Stimulated activated CD8-positive, alpha-beta memory T cell treated with anti-CD3 and anti-CD28 coated beads, Interleukin-15, amount 100 ng/mL, for 4 hours (primary cell): ENCODE data around the gene ARMC7.
A peak's percentile ranks its signal among the peaks of the same experiment; 100 is the strongest.
"Not testable (repeated sequence)": the region's sequence is repeated elsewhere in the genome, so short reads cannot be mapped to it uniquely, and the experiment has no call there.

Experiments used
- DNase-seq, 2 donors: peaks; one replicate each; pipeline ENCODE4 v3.0.0-alpha.2; 2020; ENCODE audit warnings: low read depth in 2 of 2

Gene ARMC7

GRCh38 chr17:75153780-75154194, 44.0 kb downstream of the ARMC7 start:
- no peak for DNase-seq

- DNase-seq = peak; percentile 93 to 97
Observed at GRCh38 chr17:75154195-75155106, 44.7 kb downstream of the ARMC7 start, which contains the start of gene JPT1. Gene JPT1 (minus strand): TSS chr17:75154512. CDS start chr17:75154397, 115 bp downstream.

DNA sequence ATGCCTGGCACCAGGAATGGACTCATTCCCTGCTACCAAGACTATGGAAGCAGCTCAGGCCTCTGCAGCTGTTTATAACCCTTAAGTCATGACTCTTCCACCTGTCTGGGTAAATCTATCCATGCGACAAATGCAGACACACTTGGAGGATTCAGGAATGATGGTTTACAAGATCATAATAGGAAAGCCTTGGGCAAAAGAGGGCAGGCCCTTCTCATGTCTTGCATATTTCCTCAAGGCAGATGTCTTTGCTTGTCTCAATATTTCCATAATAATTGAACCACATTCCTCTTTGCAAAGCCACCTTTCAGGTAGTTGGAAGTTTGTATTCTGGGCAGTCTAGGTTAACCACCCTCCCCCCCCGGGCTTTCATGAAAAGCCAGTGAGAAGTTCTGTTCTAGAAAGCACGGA, 45.4 kb downstream of the ARMC7 start:
- DNase-seq = no peak

DNA sequence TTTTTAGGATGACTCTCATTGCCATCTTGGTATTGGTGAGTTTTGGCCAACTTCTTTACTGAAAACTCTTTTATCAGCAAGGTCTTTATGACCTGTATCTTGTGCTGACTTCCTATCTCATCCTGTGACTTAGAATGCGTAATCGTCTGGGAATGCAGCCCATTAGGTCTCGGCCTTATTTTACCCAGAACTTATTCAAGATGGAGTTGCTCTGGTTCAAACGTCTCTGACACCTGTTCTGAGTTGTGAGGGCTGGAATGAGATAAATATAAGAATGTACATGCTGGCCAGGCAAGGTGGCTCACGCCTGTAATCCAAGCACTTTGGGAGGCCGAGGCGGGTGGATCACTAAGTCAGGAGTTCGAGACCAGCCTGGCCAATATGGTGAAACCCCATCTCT, 48.7 kb downstream of the ARMC7 start:
- not testable (repeated sequence) for DNase-seq

DNA sequence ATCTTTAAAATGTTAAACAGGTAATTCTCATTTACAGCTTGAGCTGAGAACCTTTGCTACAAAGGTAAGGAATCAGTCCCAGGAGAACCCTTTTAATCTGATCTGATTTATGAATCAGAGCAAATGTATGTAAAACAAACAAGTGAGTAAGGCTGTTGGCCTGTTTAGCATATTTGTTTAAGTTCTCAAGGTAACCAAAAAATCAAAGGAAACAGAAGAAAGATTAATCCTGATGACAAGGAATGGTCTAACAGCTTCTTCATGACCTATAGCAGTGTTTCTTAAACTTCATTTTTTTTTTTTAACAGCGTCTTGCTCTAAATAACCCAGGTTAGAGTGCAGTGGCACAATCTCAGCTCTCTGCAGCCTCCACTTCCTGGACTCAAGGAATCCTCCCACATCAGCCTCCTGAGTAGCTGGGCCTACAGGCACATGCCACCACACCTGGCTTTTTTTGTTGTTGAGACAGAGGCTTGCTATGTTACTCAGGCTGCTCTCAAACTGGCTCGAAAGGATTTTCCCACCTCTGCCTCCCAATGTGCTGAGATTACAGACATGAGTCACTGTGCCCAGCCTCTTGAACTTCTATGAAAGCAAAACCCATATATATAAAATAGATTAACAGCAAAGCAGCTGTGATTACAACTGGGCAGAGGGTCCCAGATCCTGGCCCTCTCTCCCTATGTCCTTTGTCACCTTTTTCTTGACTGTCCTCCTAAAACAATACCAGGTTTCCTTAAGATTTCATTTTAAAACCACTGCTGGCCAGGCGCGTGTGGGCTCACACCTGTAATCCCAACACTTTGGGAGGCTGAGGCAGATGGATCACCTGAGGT, 49.6 kb downstream of the ARMC7 start:
- no peak for DNase-seq

DNA sequence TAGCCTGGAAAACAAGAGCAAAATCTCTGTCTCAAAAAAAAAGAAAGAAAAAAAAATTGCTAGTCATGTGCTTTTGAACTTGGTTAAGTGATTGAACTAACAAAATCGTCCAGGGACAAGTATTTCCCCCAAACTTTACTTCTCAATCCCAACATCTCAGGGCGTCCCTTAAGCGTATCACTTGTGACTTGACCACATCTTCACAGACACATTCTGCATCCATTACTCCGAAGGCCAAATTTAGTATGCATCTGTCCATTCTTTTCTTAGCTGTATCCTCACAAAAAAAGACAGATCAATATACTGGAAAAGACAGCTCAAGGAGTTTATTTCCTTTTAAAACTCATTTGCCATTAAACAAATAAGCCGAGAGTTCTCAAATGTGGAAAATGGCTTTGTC, 50.4 kb downstream of the ARMC7 start:
- DNase-seq = no peak

- no peak for DNase-seq
Observed at GRCh38 chr17:75163074-75163473, 53.3 kb downstream of the ARMC7 start.

GRCh38 chr17:75164606-75165005, 54.8 kb downstream of the ARMC7 start:
- not testable (repeated sequence) for DNase-seq

DNA sequence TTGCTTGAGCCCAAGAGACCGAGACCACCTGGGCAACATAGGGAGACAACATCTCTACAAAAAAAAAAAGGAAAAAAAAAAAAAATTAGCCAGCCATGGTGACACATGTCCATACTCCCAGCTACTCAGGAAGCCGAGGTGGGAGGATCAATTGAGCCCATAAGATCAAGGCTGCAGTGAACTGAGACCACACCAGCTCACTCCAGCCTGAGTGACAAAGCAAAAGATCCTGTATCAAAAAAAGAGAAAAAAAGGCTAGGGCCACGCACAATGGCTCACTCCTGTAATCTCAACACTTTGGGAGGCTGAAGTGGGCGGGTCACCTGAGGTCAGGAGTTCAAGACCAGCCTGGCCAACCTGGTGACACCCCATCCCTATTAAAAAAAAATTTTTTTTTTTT, 59.2 kb downstream of the ARMC7 start:
- DNase-seq = no peak

GRCh38 chr17:75173526-75173925, 63.8 kb downstream of the ARMC7 start:
- DNase-seq = no peak

DNA sequence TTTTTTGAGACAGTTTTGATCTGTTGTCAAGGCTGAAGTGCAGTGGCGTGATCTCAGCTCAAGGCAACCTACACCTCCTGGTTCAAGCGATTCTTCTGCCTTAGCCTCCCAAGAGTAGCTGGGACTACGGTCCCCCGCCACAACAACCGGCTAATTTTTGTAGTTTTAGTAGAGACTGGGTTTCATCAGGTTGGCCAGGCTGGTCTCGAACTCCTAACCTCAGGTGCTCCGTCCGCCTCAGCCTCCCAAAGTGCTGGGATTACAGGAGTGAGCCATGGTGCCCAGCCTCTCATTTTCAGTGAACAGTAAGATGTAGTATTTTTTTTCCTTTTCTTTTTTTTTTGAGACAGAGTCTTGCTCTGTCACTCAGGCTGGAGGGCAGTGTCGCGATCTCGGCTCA, 65.2 kb downstream of the ARMC7 start:
- DNase-seq = no peak

- DNase-seq = no peak
Observed at GRCh38 chr17:75176625-75177024, 66.9 kb downstream of the ARMC7 start.

- no peak for DNase-seq
Observed at GRCh38 chr17:75178453-75178852, 68.7 kb downstream of the ARMC7 start.
